Endothelial cell of umbilical vein (primary cell): Measurements from ENCODE around the gene ANKRD33B. TPM values are rescaled to one million over a fixed set of nuclear protein-coding genes. Genes with fewer than 3 reads are reported as not detected.

Experiments
- BruUV-seq: library from RNA; stranded (reverse); fragments of 400-500 nt; replicated peaks from 2 replicates; lab custom pipeline; 2021; lab: Mats Ljungman, UMichigan
- CTCF ChIA-PET: fragments of 300-600, 350-600 bp; sonication (Branson Sonifier 250); formaldehyde crosslinking; loops from one replicate; lab custom pipeline; 2021; ENCODE audit warnings: antibody characterized with exemption, inconsistent platforms; lab: Charles Lee
- POLR2A ChIA-PET: fragments of 300-600, 350-600 bp; sonication (Branson Sonifier 250); formaldehyde crosslinking; loops from one replicate; lab custom pipeline; 2021; ENCODE audit warnings: antibody characterized with exemption, inconsistent platforms; lab: Charles Lee
- DNase-seq: peaks from one replicate; pipeline ENCODE4 v3.0.0-alpha.2; 2011; ENCODE audit warnings: low read depth, low spot score
- FAIRE-seq: peaks from 2 replicates; lab custom pipeline; 2011; peaks lifted over from hg19 to GRCh38; lab: Jason Lieb, UNC
- H2AFZ ChIP-seq: 2 replicates; pipeline ENCODE4 v1.6.0; 2012; ENCODE audit warnings: low read depth, low read length, control low read depth, inconsistent platforms
- H3K27ac ChIP-seq: 2 replicates; pipeline ENCODE4 v1.5.1; 2011; ENCODE audit warnings: low read depth, mild to moderate bottlenecking, control low read depth, low read length, moderate library complexity; ENCODE audit not compliant: insufficient read depth
- H3K27me3 ChIP-seq, 2 experiments: 2 replicates each; pipeline versions ENCODE4 v1.6.0 to v1.6.1; 2011; ENCODE audit warnings: low read length in 2 of 2, mixed read lengths in 1 of 2; ENCODE audit not compliant: control insufficient read depth in 2 of 2, insufficient read depth in 2 of 2
- H3K36me3 ChIP-seq, 2 experiments: 2 replicates in 1 of 2; 3 replicates in 1 of 2; pipeline ENCODE4 v1.5.1; 2011; ENCODE audit warnings: low read length in 2 of 2, mild to moderate bottlenecking in 1 of 2, moderate library complexity in 1 of 2; ENCODE audit not compliant: control insufficient read depth in 2 of 2, insufficient read depth in 2 of 2; ENCODE audit errors: extremely low read depth in 1 of 2
- H3K4me1 ChIP-seq: 3 replicates; pipeline ENCODE4 v1.5.1; 2011; ENCODE audit warnings: mild to moderate bottlenecking, low read length; ENCODE audit not compliant: control insufficient read depth, insufficient read depth; ENCODE audit errors: extremely low read depth
- H3K4me2 ChIP-seq: 2 replicates; pipeline ENCODE4 v1.6.1; 2011; ENCODE audit warnings: low read length, control low read depth, mixed read lengths; ENCODE audit not compliant: insufficient read depth
- H3K4me3 ChIP-seq, 3 experiments: fragments of 200-600 bp in 1 of 3; sonication (generic), shearing (Covaris generic) in 1 of 3; replicated peaks in 1 of 3; 2 replicates each; pipeline ENCODE4 v1.5.1; 2011 to 2016; ENCODE audit warnings: control low read depth in 3 of 3, low read length in 3 of 3, mild to moderate bottlenecking in 2 of 3, inconsistent platforms in 1 of 3, low read depth in 1 of 3, moderate library complexity in 1 of 3; ENCODE audit not compliant: insufficient read depth in 1 of 3
- H3K79me2 ChIP-seq: 2 replicates; pipeline ENCODE4 v1.6.0; 2012; ENCODE audit warnings: low read length, inconsistent platforms; ENCODE audit not compliant: control insufficient read depth, insufficient read depth
- H3K9ac ChIP-seq: replicated peaks from 2 replicates; pipeline ENCODE3; 2011; ENCODE audit warnings: low read length, control low read depth; ENCODE audit not compliant: insufficient read depth; ENCODE audit errors: extremely low read depth
- H3K9me1 ChIP-seq: replicated peaks from 3 replicates; pipeline ENCODE4 v1.6.0; 2011; ENCODE audit warnings: mild to moderate bottlenecking, low read length; ENCODE audit not compliant: control insufficient read depth, insufficient read depth; ENCODE audit errors: extremely low read depth
- H3K9me3 ChIP-seq: replicated peaks from 2 replicates; pipeline ENCODE4 v1.5.1; 2012; ENCODE audit warnings: low read length, inconsistent platforms; ENCODE audit not compliant: control insufficient read depth, insufficient read depth
- H4K20me1 ChIP-seq: replicated peaks from 2 replicates; pipeline ENCODE3; 2011; ENCODE audit warnings: mild to moderate bottlenecking, low read length; ENCODE audit not compliant: control insufficient read depth, insufficient read depth; ENCODE audit errors: extremely low read depth
- CTCF ChIP-seq, 2 donors: IDR thresholded peaks; 1 replicate in 1 of 2; 2 replicates in 1 of 2; pipeline ENCODE4 v1.5.1; 2011; ENCODE audit warnings: low read length in 2 of 2, mild to moderate bottlenecking in 2 of 2, moderate library complexity in 2 of 2, control low read depth in 1 of 2, inconsistent platforms in 1 of 2, low read depth in 1 of 2; ENCODE audit not compliant: insufficient read depth in 1 of 2; ENCODE audit errors: extremely low read depth in 1 of 2
- EZH2 ChIP-seq: IDR thresholded peaks from 2 replicates; pipeline ENCODE4 v1.6.1; 2012; ENCODE audit warnings: borderline replicate concordance, low read depth, mild to moderate bottlenecking, moderate library complexity, low read length, inconsistent platforms; ENCODE audit not compliant: severe bottlenecking
- FOS ChIP-seq: IDR thresholded peaks from 2 replicates; pipeline ENCODE4 v1.6.1; 2011; ENCODE audit warnings: mild to moderate bottlenecking, low read length, moderate library complexity, borderline replicate concordance; ENCODE audit not compliant: insufficient read depth
- GATA2 ChIP-seq: IDR thresholded peaks from 2 replicates; pipeline ENCODE4 v1.7.0; 2011; ENCODE audit warnings: low read depth, mild to moderate bottlenecking, moderate library complexity, mixed read lengths, low read length; ENCODE audit not compliant: insufficient read length, insufficient read depth
- JUN ChIP-seq: IDR thresholded peaks from 2 replicates; pipeline ENCODE4 v1.6.1; 2011; ENCODE audit warnings: borderline replicate concordance, low read depth; ENCODE audit not compliant: insufficient read length, insufficient read depth
- MYC ChIP-seq: IDR thresholded peaks from one replicate; pipeline ENCODE4 v1.6.1; 2011; ENCODE audit warnings: mild to moderate bottlenecking, low read depth, low read length
- POLR2A ChIP-seq: IDR thresholded peaks from 2 replicates; pipeline ENCODE4 v1.6.1; 2012; ENCODE audit warnings: low read depth, mild to moderate bottlenecking, control low read depth, low read length
- POLR2AphosphoS5 ChIP-seq: IDR thresholded peaks from 2 replicates; pipeline ENCODE4 v1.6.1; 2012; ENCODE audit warnings: low read depth, mild to moderate bottlenecking, control low read depth, low read length, moderate library complexity; ENCODE audit not compliant: insufficient read depth
- dilution Hi-C: fragments of 300-500 bp; cut with MboI; formaldehyde crosslinking; loops from one replicate; pipeline ENCODE4 v1.15.0; 2019; ENCODE audit warnings: low sequenced_read_pairs; ENCODE audit not compliant: extremely low pct_ligation_motif_present
- intact Hi-C: fragments of 100-400 bp; cut with micrococcal nuclease; formaldehyde crosslinking; loops from one replicate; pipeline ENCODE4 v1.10.0; 2022
- polyA plus RNA-seq, 4 experiments: library from polyadenylated mRNA; depleted of rRNA in 3 of 4; stranded (reverse) in 3 of 4; unstranded in 1 of 4; fragments of >200 nt; gene quantifications; 2 replicates each; pipeline versions ENCODE4 v1.2.1 to v1.2.3, GENCODE V29; 2011 to 2012; ENCODE audit warnings: missing spikeins in 1 of 4
- total RNA-seq: library from RNA; stranded (reverse); gene quantifications from 2 replicates; pipeline ENCODE4 v1.2.3, GENCODE V29; 2021
- TF ChIP-seq, protein P1 (sequence below): IDR thresholded peaks from 2 replicates; pipeline ENCODE4 v1.6.1; 2011; ENCODE audit not compliant: insufficient read depth, insufficient read length

ANKRD33B gene
- total and polyA plus RNA-seq, 2 donors (not counting 3 experiments of a cell fraction or from before 2014, with no cell fraction given): 2.4 to 5.4 TPM

DNA sequence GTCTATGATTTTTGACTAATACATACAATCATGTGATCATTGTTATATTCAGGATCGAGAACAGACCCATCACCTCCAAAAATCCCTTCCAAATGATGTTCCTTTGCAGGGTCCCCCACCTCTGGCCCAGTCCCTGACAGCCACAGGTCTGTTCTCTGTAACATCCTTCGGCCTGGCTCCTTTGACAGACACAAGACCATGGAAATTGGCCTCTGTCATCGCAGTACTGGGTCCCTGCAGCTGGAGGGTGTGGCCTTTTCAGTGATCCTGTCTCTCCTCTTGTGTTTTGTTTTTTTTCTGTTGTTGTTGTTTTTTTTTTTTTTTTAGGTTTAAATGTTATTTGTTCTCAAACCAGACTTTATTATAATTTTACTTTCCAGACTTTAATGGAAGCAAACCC is 27.4 kb upstream of the ANKRD33B start:
- H3K4me3 ChIP-seq: no peak overlapping the region
- CTCF ChIA-PET: no interaction called here
- no peaks in the 10 kb centered on the region for H4K20me1 ChIP-seq
- dilution Hi-C loops (no loop called here), intact Hi-C loops (no loop called here)
- POLR2A ChIA-PET: no interaction called here
- H3K4me1 ChIP-seq: peaks cover 10% of the 10 kb centered on the region
- H3K27ac ChIP-seq: no peak overlapping the region
- no peaks in the 10 kb centered on the region for H3K79me2 ChIP-seq
- TF ChIP-seq JUN (no peak), CTCF (IDR thresholded peaks at IDR 0.05; ENCODE audit: extremely low read depth in 1 of 2, insufficient read depth in 1 of 2, low read depth in 1 of 2, low read length in 2 of 2) (no peak), GATA2 (no peak), POLR2AphosphoS5 (no peak), MYC (no peak), EZH2 (no peak), POLR2A (no peak), FOS (no peak)
- TF ChIP-seq, protein P1, sequence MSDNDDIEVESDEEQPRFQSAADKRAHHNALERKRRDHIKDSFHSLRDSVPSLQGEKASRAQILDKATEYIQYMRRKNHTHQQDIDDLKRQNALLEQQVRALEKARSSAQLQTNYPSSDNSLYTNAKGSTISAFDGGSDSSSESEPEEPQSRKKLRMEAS: no peak
- FAIRE-seq (no peak), DNase-seq (no peak)
- no peak overlapping the region for H3K4me2 ChIP-seq
- no peak overlapping the region for H3K9ac ChIP-seq
- H3K36me3 ChIP-seq: no peaks in the 10 kb centered on the region
- no peaks in the 10 kb centered on the region for H3K9me1 ChIP-seq
- H3K27me3 ChIP-seq: no peaks in the 10 kb centered on the region
- BruUV-seq: no TSS peak
- no peaks in the 10 kb centered on the region for H3K9me3 ChIP-seq
- H2AFZ ChIP-seq: no peak overlapping the region
